ENCODE data around the gene MAML3. TPM values are rescaled to one million over a fixed set of nuclear protein-coding genes. Genes with fewer than 3 reads are reported as not detected.

MAML3 gene
- total RNA-seq, 6 donors from 2014 or later = 9.6 to 31.4 (median 14.5) TPM

DNA sequence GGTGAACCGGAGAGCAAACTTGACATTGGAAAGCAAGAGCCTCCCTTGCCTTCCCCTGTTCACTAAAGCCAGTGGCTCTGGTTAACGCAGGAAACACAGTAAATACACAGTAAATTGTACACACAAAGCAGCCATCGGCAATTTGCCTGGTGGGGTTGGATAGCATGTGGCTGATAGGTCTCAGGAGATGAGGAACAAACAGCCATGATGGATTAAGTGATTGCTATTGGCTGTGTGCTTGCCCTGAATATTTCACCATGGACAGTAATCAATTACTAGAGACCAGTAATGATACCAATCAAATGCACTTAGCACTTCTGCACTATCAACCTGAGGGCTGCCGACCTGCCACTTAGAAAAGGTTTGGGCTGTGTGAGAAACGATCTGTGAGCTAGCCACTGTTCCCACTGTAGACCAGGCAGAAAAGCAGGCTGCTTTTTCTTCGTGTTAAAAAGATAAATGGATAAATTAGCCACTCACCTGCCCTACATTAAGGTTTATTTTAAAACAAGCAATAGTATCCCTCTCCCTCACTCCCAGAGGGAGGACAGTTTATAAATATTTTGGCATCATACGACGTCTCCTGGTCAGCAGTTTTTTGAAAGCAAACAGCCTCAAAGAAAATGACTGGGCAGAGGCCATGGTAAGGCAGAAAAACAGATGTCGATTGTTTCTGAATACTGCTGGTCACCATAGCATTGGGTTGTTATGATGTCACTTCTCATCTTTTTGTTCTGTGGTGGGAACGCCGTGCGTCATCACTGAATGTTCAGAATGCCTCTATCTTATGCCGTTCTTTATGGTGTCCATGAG is 167.1 kb downstream of the MAML3 start:
- H3K9me3 ChIP-seq = no peaks in the 10 kb centered on the region
- TF ChIP-seq EP300 (IDR thresholded peaks at IDR 0.05) (no peak), POLR2AphosphoS5 (IDR thresholded peaks at IDR 0.05) (no peak), POLR2A (IDR thresholded peaks at IDR 0.05) (no peak)
- TF ChIP-seq, protein P1, sequence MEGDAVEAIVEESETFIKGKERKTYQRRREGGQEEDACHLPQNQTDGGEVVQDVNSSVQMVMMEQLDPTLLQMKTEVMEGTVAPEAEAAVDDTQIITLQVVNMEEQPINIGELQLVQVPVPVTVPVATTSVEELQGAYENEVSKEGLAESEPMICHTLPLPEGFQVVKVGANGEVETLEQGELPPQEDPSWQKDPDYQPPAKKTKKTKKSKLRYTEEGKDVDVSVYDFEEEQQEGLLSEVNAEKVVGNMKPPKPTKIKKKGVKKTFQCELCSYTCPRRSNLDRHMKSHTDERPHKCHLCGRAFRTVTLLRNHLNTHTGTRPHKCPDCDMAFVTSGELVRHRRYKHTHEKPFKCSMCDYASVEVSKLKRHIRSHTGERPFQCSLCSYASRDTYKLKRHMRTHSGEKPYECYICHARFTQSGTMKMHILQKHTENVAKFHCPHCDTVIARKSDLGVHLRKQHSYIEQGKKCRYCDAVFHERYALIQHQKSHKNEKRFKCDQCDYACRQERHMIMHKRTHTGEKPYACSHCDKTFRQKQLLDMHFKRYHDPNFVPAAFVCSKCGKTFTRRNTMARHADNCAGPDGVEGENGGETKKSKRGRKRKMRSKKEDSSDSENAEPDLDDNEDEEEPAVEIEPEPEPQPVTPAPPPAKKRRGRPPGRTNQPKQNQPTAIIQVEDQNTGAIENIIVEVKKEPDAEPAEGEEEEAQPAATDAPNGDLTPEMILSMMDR (IDR thresholded peaks at IDR 0.05) = no peak
- ATAC-seq (ENCODE audit: low FRiP score in 2 of 2) = peak in 1 of 2 donors; percentile 50
- no peaks in the 10 kb centered on the region for H3K36me3 ChIP-seq
- DNase-seq = no peak
- no peak overlapping the region for H3K4me3 ChIP-seq
- WGBS, 2 donors = 76% methylated on average over 13 of the region's 13 CpGs
- peaks cover 0 to 11% (median 3%) of the 10 kb centered on the region in 4 donors for H3K4me1 ChIP-seq
- peak overlapping the region in 1 of 4 donors; percentile 34 for H3K27ac ChIP-seq
- no peaks in the 10 kb centered on the region for H3K27me3 ChIP-seq

DNA sequence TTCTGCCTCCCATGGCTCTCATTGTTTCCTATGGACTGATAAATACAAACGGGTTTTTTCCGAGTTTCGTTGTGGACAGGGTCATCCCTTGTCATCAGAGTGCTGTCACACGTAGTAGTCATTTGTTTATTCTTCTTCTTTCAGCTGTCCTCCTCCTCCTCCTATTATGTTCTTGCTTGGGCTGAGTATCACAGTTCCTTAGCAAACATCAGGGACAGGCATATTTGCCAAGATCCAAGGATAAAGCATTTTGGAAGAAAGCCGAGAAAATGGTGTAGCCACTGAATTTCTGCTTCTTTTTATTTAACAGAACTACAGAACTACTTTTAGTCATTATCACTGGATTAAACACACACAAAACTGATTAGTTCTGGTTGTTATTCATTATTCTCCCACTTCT is 167.9 kb downstream of the MAML3 start:
- Histone ChIP-seq H3K9me3 (no peaks in the 10 kb centered on the region), H3K36me3 (no peaks in the 10 kb centered on the region), H3K4me3 (no peak overlapping the region), H3K27ac (peak overlapping the region in 1 of 4 donors; percentile 34), H3K4me1 (peaks cover 0 to 14% (median 3%) of the 10 kb centered on the region in 4 donors), H3K27me3 (no peaks in the 10 kb centered on the region)
- TF ChIP-seq EP300 (IDR thresholded peaks at IDR 0.05) (no peak), POLR2AphosphoS5 (IDR thresholded peaks at IDR 0.05) (no peak), POLR2A (IDR thresholded peaks at IDR 0.05) (no peak)
- TF ChIP-seq, protein P1 (IDR thresholded peaks at IDR 0.05) = no peak
- ATAC-seq (ENCODE audit: low FRiP score in 2 of 2) = no peak
- WGBS, 2 donors = 64 to 83% methylated on average over 5 of the region's 5 CpGs
- no peak for DNase-seq

GRCh38 chr4:139985401-139985800 is 168.6 kb downstream of the MAML3 start:
- TF ChIP-seq POLR2A (IDR thresholded peaks at IDR 0.05) = no peak
- TF ChIP-seq EP300 (IDR thresholded peaks at IDR 0.05) = no peak
- no peak for TF ChIP-seq POLR2AphosphoS5 (IDR thresholded peaks at IDR 0.05)
- TF ChIP-seq, protein P1 (IDR thresholded peaks at IDR 0.05) = no peak
- no peak overlapping the region for H3K4me3 ChIP-seq
- no peaks in the 10 kb centered on the region for H3K9me3 ChIP-seq
- H3K4me1 ChIP-seq = peaks cover 0 to 18% (median 3%) of the 10 kb centered on the region in 4 donors
- no peaks in the 10 kb centered on the region for H3K27me3 ChIP-seq
- ATAC-seq (ENCODE audit: low FRiP score in 2 of 2) (no peak), DNase-seq (no peak)
- H3K36me3 ChIP-seq = no peaks in the 10 kb centered on the region
- H3K27ac ChIP-seq = peak overlapping the region in 1 of 4 donors; percentile 34

DNA sequence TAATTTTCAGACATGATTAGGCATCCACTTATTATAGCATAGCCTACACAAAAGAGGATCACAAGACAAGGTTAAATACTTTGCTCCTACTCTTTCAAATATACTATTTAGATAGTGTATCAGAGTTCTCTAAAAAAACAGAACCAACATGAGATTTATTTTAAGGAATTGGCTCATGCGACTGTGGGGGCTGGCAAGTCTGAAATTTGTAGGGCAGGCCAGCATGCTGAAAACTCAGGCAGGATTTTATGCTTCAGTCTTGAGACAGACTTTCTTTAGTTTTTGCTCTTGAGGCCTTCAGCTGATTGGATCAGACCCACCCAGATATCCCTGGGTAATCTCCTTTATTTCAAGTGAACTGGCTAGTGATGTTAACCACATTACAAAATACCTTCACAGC is 169.5 kb downstream of the MAML3 start:
- H3K27ac ChIP-seq = peak overlapping the region in 1 of 4 donors; percentile 50
- no peaks in the 10 kb centered on the region for H3K27me3 ChIP-seq
- no peaks in the 10 kb centered on the region for H3K9me3 ChIP-seq
- no peak overlapping the region for H3K4me3 ChIP-seq
- peaks cover 0 to 18% (median 3%) of the 10 kb centered on the region in 4 donors for H3K4me1 ChIP-seq
- TF ChIP-seq, protein P1 (IDR thresholded peaks at IDR 0.05) = no peak
- no peak for TF ChIP-seq POLR2A (IDR thresholded peaks at IDR 0.05)
- TF ChIP-seq EP300 (IDR thresholded peaks at IDR 0.05) = no peak
- TF ChIP-seq POLR2AphosphoS5 (IDR thresholded peaks at IDR 0.05) = no peak
- 84 to 87% methylated on average over 1 of the region's 1 CpG for WGBS, 2 donors
- H3K36me3 ChIP-seq = no peaks in the 10 kb centered on the region
- no peak for DNase-seq
- ATAC-seq (ENCODE audit: low FRiP score in 2 of 2) = no peak

Measured in upper lobe of left lung (tissue), 6 donors.